ENCODE data around the gene DHRS13.

The DHRS13 gene

GRCh38 chr17:28950017-28950751 is 47.3 kb upstream of the DHRS13 start:
- no peaks in the 10 kb centered on the region for H3K36me3 ChIP-seq (ENCODE audit: control insufficient read depth, insufficient read depth, low read length)
- peak overlapping the region; percentile 71 for H2AFZ ChIP-seq
- H3K27me3 ChIP-seq (ENCODE audit: control insufficient read depth, insufficient read depth, low read length) = no peaks in the 10 kb centered on the region
- peak overlapping the region; percentile 13 for H3K9ac ChIP-seq
- no peaks in the 10 kb centered on the region for H3K9me3 ChIP-seq (ENCODE audit: control insufficient read depth, low read length)
- H3K4me2 ChIP-seq (ENCODE audit: low read length) = peak overlapping the region; percentile 93
- H3K4me3 ChIP-seq (ENCODE audit: low read depth, low read length) = peak overlapping the region; percentile 88
- peaks cover 28% of the 10 kb centered on the region for H3K4me1 ChIP-seq
- TF ChIP-seq CTCF (IDR thresholded peaks at IDR 0.05) = no peak
- peaks cover 32% of the 10 kb centered on the region for H3K79me2 ChIP-seq
- peak overlapping the region; percentile 88 for H3K27ac ChIP-seq

GRCh38 chr17:28949185-28950016 is 46.5 kb upstream of the DHRS13 start:
- peak overlapping the region; percentile 42 for H3K9ac ChIP-seq
- peak overlapping the region; percentile 71 for H2AFZ ChIP-seq
- H3K4me1 ChIP-seq = peaks cover 32% of the 10 kb centered on the region
- no peak for TF ChIP-seq CTCF (IDR thresholded peaks at IDR 0.05)
- H3K4me3 ChIP-seq (ENCODE audit: low read depth, low read length) = peak overlapping the region; percentile 88
- H3K9me3 ChIP-seq (ENCODE audit: control insufficient read depth, low read length) = no peaks in the 10 kb centered on the region
- H3K27ac ChIP-seq = peak overlapping the region; percentile 88
- H3K27me3 ChIP-seq (ENCODE audit: control insufficient read depth, insufficient read depth, low read length) = no peaks in the 10 kb centered on the region
- H3K4me2 ChIP-seq (ENCODE audit: low read length) = peak overlapping the region; percentile 93
- H3K36me3 ChIP-seq (ENCODE audit: control insufficient read depth, insufficient read depth, low read length) = no peaks in the 10 kb centered on the region
- H3K79me2 ChIP-seq = peaks cover 37% of the 10 kb centered on the region

- no peaks in the 10 kb centered on the region for H3K27me3 ChIP-seq (ENCODE audit: control insufficient read depth, insufficient read depth, low read length)
- peak overlapping the region; percentile 88 for H3K4me3 ChIP-seq (ENCODE audit: low read depth, low read length)
- peak overlapping the region; percentile 42 for H3K9ac ChIP-seq
- no peaks in the 10 kb centered on the region for H3K9me3 ChIP-seq (ENCODE audit: control insufficient read depth, low read length)
- peak overlapping the region; percentile 71 for H2AFZ ChIP-seq
- H3K4me2 ChIP-seq (ENCODE audit: low read length) = peak overlapping the region; percentile 93
- H3K79me2 ChIP-seq = peaks cover 42% of the 10 kb centered on the region
- H3K27ac ChIP-seq = peak overlapping the region; percentile 88
- H3K36me3 ChIP-seq (ENCODE audit: control insufficient read depth, insufficient read depth, low read length) = no peaks in the 10 kb centered on the region
- peaks cover 32% of the 10 kb centered on the region for H3K4me1 ChIP-seq
- TF ChIP-seq CTCF (IDR thresholded peaks at IDR 0.05) = no peak
Observed at GRCh38 chr17:28948873-28949184, 46.0 kb upstream of the DHRS13 start.

DNA sequence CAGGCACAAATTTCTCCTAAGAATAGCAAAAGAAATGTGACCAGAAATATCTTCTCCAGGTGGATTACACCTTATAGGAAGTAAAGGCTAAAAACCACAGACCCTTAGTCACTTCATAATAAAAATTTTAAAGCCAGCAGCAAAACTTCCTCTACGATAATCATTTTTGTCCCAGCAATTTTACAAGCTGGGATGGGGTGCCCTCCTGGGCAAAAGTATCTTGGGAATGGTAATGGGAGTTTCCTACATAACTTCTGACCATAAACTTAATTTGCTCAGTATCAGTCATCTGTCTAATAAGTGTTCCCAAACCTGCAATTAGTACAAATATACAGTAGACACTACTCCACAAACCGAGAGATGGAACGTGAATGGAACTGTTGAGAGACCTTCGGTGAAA is 45.5 kb upstream of the DHRS13 start:
- H3K4me1 ChIP-seq = peaks cover 30% of the 10 kb centered on the region
- TF ChIP-seq CTCF (IDR thresholded peaks at IDR 0.05) = no peak
- peak overlapping the region; percentile 88 for H3K27ac ChIP-seq

More for the DNA sequence above, 45.5 kb upstream of the DHRS13 start:
- no peak overlapping the region for H3K9ac ChIP-seq
- no peaks in the 10 kb centered on the region for H3K9me3 ChIP-seq (ENCODE audit: control insufficient read depth, low read length)
- no peak overlapping the region for H2AFZ ChIP-seq
- no peaks in the 10 kb centered on the region for H3K27me3 ChIP-seq (ENCODE audit: control insufficient read depth, insufficient read depth, low read length)
- H3K36me3 ChIP-seq (ENCODE audit: control insufficient read depth, insufficient read depth, low read length) = no peaks in the 10 kb centered on the region
- H3K4me2 ChIP-seq (ENCODE audit: low read length) = peak overlapping the region; percentile 93
- peaks cover 47% of the 10 kb centered on the region for H3K79me2 ChIP-seq
- peak overlapping the region; percentile 88 for H3K4me3 ChIP-seq (ENCODE audit: low read depth, low read length)

All from parathyroid adenoma (tissue), 2 donors.